Transverse colon (tissue), 4 donors: Measurements from ENCODE around the gene ASH1L.
"Not testable (repeated sequence)": the region's sequence is repeated elsewhere in the genome, so short reads cannot be mapped to it uniquely, and the experiment has no call there.

Experiments used
- POLR2AphosphoS5 ChIP-seq, 3 donors: sonication (generic); formaldehyde crosslinking; IDR thresholded peaks; one replicate each; pipeline ENCODE4 v1.6.1; 2016; ENCODE audit warnings: antibody characterized with exemption in 3 of 3
- TF ChIP-seq, protein P1 (sequence below), 5 experiments: fragments of 200-600 bp in 3 of 5; fragments of 450-650 bp in 2 of 5; sonication (generic) in 3 of 5; IDR thresholded peaks; 1 replicate in 2 of 5; 2 replicates in 3 of 5; pipeline ENCODE4 v1.5.1; 2016 to 2017; ENCODE audit warnings: antibody characterized with exemption in 5 of 5, inconsistent platforms in 3 of 5, mild to moderate bottlenecking in 2 of 5, moderate library complexity in 1 of 5

DNA sequence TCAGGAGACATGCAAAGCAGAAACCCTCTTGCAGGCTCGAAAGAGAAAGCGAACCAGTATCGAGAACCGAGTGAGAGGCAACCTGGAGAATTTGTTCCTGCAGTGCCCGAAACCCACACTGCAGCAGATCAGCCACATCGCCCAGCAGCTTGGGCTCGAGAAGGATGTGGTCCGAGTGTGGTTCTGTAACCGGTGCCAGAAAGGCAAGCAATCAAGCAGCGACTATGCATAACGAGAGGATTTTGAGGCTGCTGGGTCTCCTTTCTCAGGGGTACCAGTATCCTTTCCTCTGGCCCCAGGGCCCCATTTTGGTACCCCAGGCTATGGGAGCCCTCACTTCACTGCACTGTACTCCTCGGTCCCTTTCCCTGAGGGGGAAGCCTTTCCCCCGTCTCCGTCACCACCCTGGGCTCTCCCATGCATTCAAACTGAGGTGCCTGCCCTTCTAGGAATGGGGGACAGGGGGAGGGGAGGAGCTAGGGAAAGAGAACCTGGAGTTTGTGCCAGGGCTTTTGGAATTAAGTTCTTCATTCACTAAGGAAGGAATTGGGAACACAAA lies 128.7 kb downstream of the ASH1L start:
- TF ChIP-seq POLR2AphosphoS5 (IDR thresholded peaks at IDR 0.05): not testable (repeated sequence)
- TF ChIP-seq, protein P1, sequence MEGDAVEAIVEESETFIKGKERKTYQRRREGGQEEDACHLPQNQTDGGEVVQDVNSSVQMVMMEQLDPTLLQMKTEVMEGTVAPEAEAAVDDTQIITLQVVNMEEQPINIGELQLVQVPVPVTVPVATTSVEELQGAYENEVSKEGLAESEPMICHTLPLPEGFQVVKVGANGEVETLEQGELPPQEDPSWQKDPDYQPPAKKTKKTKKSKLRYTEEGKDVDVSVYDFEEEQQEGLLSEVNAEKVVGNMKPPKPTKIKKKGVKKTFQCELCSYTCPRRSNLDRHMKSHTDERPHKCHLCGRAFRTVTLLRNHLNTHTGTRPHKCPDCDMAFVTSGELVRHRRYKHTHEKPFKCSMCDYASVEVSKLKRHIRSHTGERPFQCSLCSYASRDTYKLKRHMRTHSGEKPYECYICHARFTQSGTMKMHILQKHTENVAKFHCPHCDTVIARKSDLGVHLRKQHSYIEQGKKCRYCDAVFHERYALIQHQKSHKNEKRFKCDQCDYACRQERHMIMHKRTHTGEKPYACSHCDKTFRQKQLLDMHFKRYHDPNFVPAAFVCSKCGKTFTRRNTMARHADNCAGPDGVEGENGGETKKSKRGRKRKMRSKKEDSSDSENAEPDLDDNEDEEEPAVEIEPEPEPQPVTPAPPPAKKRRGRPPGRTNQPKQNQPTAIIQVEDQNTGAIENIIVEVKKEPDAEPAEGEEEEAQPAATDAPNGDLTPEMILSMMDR (IDR thresholded peaks at IDR 0.05): not testable (repeated sequence)
